SU-DHL-6 (cell line): ENCODE results near the gene PROX1.

Source experiments
- H2AFZ ChIP-seq: fragments of 200-600 bp; sonication (generic); 2 replicates; pipeline ENCODE4 v1.6.1; 2014; ENCODE audit warnings: low read depth, mild to moderate bottlenecking, moderate library complexity, mixed read lengths, antibody characterized with exemption, low read length; ENCODE audit not compliant: severe bottlenecking
- H3F3A ChIP-seq: fragments of 200-600 bp; shearing (Covaris generic); 2 replicates; pipeline ENCODE4 v1.6.0; 2016; ENCODE audit warnings: antibody characterized with exemption, mild to moderate bottlenecking; ENCODE audit not compliant: insufficient read depth
- H3K27ac ChIP-seq: fragments of 200-600 bp; sonication (generic); 2 replicates; pipeline ENCODE4 v1.5.1; 2016; ENCODE audit warnings: low read depth, mild to moderate bottlenecking, low read length, moderate library complexity, mixed read lengths
- H3K27me3 ChIP-seq: fragments of 200-600 bp; sonication (generic), shearing (Covaris generic); 2 replicates; pipeline ENCODE4 v1.6.0; 2014; ENCODE audit warnings: mild to moderate bottlenecking, low read length
- H3K36me3 ChIP-seq: fragments of 200-600 bp; sonication (generic); 2 replicates; pipeline ENCODE4 v1.6.1; 2014; ENCODE audit warnings: mild to moderate bottlenecking, low read length, mixed read lengths
- H3K4me2 ChIP-seq: fragments of 300-600, 200-600 bp; shearing (Covaris generic), sonication (generic); 2 replicates; pipeline ENCODE4 v1.6.0; 2014; ENCODE audit warnings: low read length, low read depth, mild to moderate bottlenecking; ENCODE audit not compliant: poor library complexity, severe bottlenecking
- H3K4me3 ChIP-seq: fragments of 200-600 bp; sonication (generic); 2 replicates; pipeline ENCODE4 v1.5.1; 2014; ENCODE audit warnings: antibody characterized with exemption, low read length, mild to moderate bottlenecking, mixed read lengths; ENCODE audit not compliant: insufficient read depth, poor library complexity, severe bottlenecking
- H3K79me2 ChIP-seq: fragments of 200-600 bp; sonication (generic); 2 replicates; pipeline ENCODE4 v1.6.1; 2014; ENCODE audit warnings: mild to moderate bottlenecking, low read length, moderate library complexity; ENCODE audit not compliant: insufficient read depth
- H3K9ac ChIP-seq: fragments of 200-600 bp; sonication (generic); 2 replicates; pipeline ENCODE4 v1.7.0; 2014; ENCODE audit warnings: mild to moderate bottlenecking, low read length
- H3K9me2 ChIP-seq: fragments of 200-600 bp; sonication (generic); replicated peaks from 2 replicates; pipeline ENCODE4 v1.6.1; 2014; ENCODE audit warnings: low read length; ENCODE audit not compliant: insufficient read depth
- H3K9me3 ChIP-seq: fragments of 200-600 bp; sonication (generic); 2 replicates; pipeline ENCODE4 v1.6.1; 2014; ENCODE audit warnings: low read length, mixed read lengths; ENCODE audit not compliant: insufficient read depth
- H4K20me1 ChIP-seq: fragments of 200-600 bp; sonication (generic); 2 replicates; pipeline ENCODE4 v1.6.1; 2014; ENCODE audit warnings: low read depth, mild to moderate bottlenecking, antibody characterized with exemption, low read length, moderate library complexity, mixed read lengths
- EZH2phosphoT487 ChIP-seq: fragments of 200-600 bp; sonication (generic), shearing (Covaris generic); conservative IDR thresholded peaks from 2 replicates; pipeline ENCODE4 v1.6.1; 2018; ENCODE audit warnings: mild to moderate bottlenecking, antibody characterized with exemption, low read length, moderate library complexity, mixed read lengths
- TF ChIP-seq, protein P1 (sequence below): fragments of 200-600 bp; sonication (generic); IDR thresholded peaks from one replicate; pipeline ENCODE4 v1.5.1; 2017; ENCODE audit warnings: antibody characterized with exemption, mild to moderate bottlenecking, low read length, moderate library complexity; ENCODE audit not compliant: insufficient read depth, poor library complexity, severe bottlenecking

Gene PROX1

DNA sequence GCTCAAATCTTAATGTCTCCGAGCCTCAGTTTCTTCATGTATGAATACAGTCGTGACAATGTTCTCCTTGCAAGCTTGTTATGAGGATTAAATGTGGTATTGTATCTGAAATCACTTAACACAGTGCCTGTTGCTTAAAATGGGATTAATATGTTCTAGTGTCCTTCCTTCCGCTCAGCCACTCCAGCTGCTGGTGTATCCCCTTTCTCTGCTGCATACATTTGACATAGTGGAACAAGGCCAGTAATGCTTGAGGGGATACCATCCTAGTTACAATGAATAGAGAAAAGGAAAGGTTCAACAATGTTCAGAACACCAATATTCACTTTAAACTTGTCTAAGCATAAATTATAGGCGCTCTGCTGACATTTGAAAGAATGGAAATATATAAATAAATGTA lies 64.0 kb downstream of the PROX1 start:
- Histone ChIP-seq H2AFZ (no peak overlapping the region), H3K4me3 (no peak overlapping the region), H3K4me2 (no peak overlapping the region), H3K27me3 (no peaks in the 10 kb centered on the region), H3K27ac (no peak overlapping the region), H3F3A (no peaks in the 10 kb centered on the region), H4K20me1 (no peaks in the 10 kb centered on the region), H3K9me3 (no peaks in the 10 kb centered on the region), H3K79me2 (no peaks in the 10 kb centered on the region), H3K36me3 (no peaks in the 10 kb centered on the region), H3K9ac (no peak overlapping the region), H3K9me2 (no peaks in the 10 kb centered on the region)
- TF ChIP-seq EZH2phosphoT487, result no peak

DNA sequence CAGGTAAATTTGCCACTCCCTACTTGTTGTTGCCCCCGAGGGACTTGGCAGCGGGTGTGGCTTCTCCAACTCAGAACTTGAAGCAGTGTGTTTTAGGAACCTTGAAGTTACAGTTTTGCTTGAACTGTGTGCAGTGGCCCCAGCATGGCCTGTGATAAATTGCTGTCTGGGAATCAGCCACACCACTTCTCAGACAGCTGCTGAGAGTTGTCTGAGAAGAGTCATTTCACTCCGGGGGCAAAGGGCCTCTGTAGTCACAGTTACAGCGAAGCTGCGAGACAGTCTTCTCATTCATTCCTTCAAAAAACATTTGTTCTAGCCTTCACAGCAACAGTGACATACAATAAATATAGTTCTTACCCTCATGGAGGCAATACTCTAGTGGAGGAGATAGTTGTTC lies 70.3 kb downstream of the PROX1 start:
- Histone ChIP-seq H3K4me2 (no peak overlapping the region), H3K27me3 (no peaks in the 10 kb centered on the region), H3K79me2 (no peaks in the 10 kb centered on the region), H3K4me3 (no peak overlapping the region), H3K9me3 (no peaks in the 10 kb centered on the region), H3K9ac (no peak overlapping the region), H3F3A (no peaks in the 10 kb centered on the region), H2AFZ (no peak overlapping the region), H3K36me3 (no peaks in the 10 kb centered on the region), H4K20me1 (no peaks in the 10 kb centered on the region), H3K27ac (no peak overlapping the region), H3K9me2 (no peaks in the 10 kb centered on the region)
- no peak for TF ChIP-seq EZH2phosphoT487

DNA sequence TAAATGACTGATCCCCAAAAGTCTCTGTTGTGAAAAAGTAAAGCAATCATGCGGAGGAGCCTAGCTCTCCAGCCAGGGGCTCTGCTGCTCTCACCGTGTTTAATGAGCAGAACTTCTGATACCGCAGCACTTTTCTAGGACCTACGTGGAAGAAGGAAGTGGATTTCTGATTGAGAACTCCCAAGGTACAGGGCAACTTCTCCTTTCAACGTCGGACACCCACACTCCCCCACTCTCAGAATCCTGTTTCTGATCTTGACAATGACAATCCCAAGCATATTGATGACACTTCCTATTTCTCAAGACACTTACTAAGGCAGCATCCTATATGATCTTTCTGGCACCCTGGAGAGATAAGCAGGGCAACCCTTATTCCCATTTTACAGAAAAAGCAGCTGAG lies 78.4 kb downstream of the PROX1 start:
- H3K9me3 ChIP-seq, result no peaks in the 10 kb centered on the region
- H3K27ac ChIP-seq, result no peak overlapping the region
- no peak overlapping the region for H3K4me2 ChIP-seq
- no peaks in the 10 kb centered on the region for H3K36me3 ChIP-seq
- H3K79me2 ChIP-seq, result no peaks in the 10 kb centered on the region
- H3K27me3 ChIP-seq, result no peaks in the 10 kb centered on the region
- H4K20me1 ChIP-seq, result no peaks in the 10 kb centered on the region
- H3K9ac ChIP-seq, result no peak overlapping the region
- no peak overlapping the region for H2AFZ ChIP-seq
- no peak for TF ChIP-seq EZH2phosphoT487
- TF ChIP-seq, protein P1, sequence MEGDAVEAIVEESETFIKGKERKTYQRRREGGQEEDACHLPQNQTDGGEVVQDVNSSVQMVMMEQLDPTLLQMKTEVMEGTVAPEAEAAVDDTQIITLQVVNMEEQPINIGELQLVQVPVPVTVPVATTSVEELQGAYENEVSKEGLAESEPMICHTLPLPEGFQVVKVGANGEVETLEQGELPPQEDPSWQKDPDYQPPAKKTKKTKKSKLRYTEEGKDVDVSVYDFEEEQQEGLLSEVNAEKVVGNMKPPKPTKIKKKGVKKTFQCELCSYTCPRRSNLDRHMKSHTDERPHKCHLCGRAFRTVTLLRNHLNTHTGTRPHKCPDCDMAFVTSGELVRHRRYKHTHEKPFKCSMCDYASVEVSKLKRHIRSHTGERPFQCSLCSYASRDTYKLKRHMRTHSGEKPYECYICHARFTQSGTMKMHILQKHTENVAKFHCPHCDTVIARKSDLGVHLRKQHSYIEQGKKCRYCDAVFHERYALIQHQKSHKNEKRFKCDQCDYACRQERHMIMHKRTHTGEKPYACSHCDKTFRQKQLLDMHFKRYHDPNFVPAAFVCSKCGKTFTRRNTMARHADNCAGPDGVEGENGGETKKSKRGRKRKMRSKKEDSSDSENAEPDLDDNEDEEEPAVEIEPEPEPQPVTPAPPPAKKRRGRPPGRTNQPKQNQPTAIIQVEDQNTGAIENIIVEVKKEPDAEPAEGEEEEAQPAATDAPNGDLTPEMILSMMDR, result no peak
- H3F3A ChIP-seq, result no peaks in the 10 kb centered on the region
- H3K4me3 ChIP-seq, result no peak overlapping the region
- H3K9me2 ChIP-seq, result no peaks in the 10 kb centered on the region

DNA sequence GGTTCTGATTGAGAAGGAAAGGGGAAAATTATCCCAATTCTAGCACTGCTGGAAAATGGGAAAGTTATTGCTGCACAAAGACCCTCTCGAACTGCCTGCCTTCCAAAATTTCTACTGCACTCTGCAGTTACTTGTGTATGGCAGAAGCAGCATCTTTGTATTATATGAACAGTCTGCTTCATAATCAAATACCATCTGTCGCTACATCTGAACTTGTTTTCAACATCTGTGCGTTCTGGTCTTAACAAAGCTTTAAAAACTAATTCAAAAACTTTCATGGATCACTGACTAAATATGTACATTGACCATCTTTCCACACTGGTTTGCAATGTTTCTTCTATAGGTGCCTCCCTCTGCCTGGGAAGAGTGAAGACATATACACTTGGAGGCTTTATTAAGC lies 79.2 kb downstream of the PROX1 start:
- no peak overlapping the region for H3K4me3 ChIP-seq

More for the DNA sequence above, 79.2 kb downstream of the PROX1 start:
- no peaks in the 10 kb centered on the region for H3K9me2 ChIP-seq
- no peaks in the 10 kb centered on the region for H3K79me2 ChIP-seq
- no peaks in the 10 kb centered on the region for H3K27me3 ChIP-seq
- H4K20me1 ChIP-seq, result no peaks in the 10 kb centered on the region
- H3K36me3 ChIP-seq, result no peaks in the 10 kb centered on the region
- no peak overlapping the region for H3K9ac ChIP-seq
- H3K9me3 ChIP-seq, result no peaks in the 10 kb centered on the region
- no peaks in the 10 kb centered on the region for H3F3A ChIP-seq
- H3K27ac ChIP-seq, result no peak overlapping the region
- H3K4me2 ChIP-seq, result no peak overlapping the region
- TF ChIP-seq EZH2phosphoT487, result no peak
- TF ChIP-seq, protein P1, result no peak
- H2AFZ ChIP-seq, result no peak overlapping the region
